Ovary (tissue), 3 donors: ENCODE results near the gene SCYL1.

Experiments used
- CTCF ChIP-seq, 3 donors: fragments of 450-650 bp in 2 of 3; fragments of 200-600 bp in 1 of 3; IDR thresholded peaks; one replicate each; pipeline versions ENCODE4 v1.5.1 to v1.8.0; 2016 to 2022; ENCODE audit warnings: antibody characterized with exemption in 3 of 3, mild to moderate bottlenecking in 1 of 3
- EP300 ChIP-seq: sonication (generic); formaldehyde crosslinking; IDR thresholded peaks from one replicate; pipeline ENCODE4 v1.6.1; 2017; ENCODE audit warnings: antibody characterized with exemption
- POLR2A ChIP-seq: fragments of 450-650 bp; IDR thresholded peaks from one replicate; pipeline ENCODE4 v1.6.1; 2017; ENCODE audit warnings: antibody characterized with exemption, mild to moderate bottlenecking, moderate library complexity
- donor health status: DM: no; HTN: no; CAD: no.

- TF ChIP-seq POLR2A (no peak), CTCF (IDR thresholded peaks at IDR 0.05) (no peak), EP300 (no peak)
These were observed 5.2 kb downstream of the SCYL1 start for GRCh38 chr11:65530157-65530496.
